Measurements from ENCODE around the gene MME. TPM values are rescaled to one million over a fixed set of nuclear protein-coding genes. Genes with fewer than 3 reads are reported as not detected.

The MME gene
- total and polyA plus RNA-seq, 2 donors (not counting 1 experiment from before 2014, with no cell fraction given): 137 to 451 TPM

- TF ChIP-seq, protein P1, sequence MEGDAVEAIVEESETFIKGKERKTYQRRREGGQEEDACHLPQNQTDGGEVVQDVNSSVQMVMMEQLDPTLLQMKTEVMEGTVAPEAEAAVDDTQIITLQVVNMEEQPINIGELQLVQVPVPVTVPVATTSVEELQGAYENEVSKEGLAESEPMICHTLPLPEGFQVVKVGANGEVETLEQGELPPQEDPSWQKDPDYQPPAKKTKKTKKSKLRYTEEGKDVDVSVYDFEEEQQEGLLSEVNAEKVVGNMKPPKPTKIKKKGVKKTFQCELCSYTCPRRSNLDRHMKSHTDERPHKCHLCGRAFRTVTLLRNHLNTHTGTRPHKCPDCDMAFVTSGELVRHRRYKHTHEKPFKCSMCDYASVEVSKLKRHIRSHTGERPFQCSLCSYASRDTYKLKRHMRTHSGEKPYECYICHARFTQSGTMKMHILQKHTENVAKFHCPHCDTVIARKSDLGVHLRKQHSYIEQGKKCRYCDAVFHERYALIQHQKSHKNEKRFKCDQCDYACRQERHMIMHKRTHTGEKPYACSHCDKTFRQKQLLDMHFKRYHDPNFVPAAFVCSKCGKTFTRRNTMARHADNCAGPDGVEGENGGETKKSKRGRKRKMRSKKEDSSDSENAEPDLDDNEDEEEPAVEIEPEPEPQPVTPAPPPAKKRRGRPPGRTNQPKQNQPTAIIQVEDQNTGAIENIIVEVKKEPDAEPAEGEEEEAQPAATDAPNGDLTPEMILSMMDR (conservative IDR thresholded peaks at IDR 0.05 in 1 of 2, IDR thresholded peaks at IDR 0.05 in 1 of 2; ENCODE audit: low read depth in 1 of 2, low read length in 2 of 2): no peak
- TF ChIP-seq EZH2 (IDR thresholded peaks at IDR 0.05; ENCODE audit: low read length, missing control alignments): no peak
- no peak overlapping the region for H3K4me2 ChIP-seq (ENCODE audit: extremely low read depth, insufficient read depth, low read length)
- H4K20me1 ChIP-seq (ENCODE audit: control insufficient read depth, extremely low read depth, insufficient read depth, low read length): no peaks in the 10 kb centered on the region
- no peak for DNase-seq (ENCODE audit: low read depth in 2 of 2)
- no peak overlapping the region for H3K9ac ChIP-seq (ENCODE audit: insufficient read depth, low read length)
- H3K36me3 ChIP-seq (ENCODE audit: control insufficient read depth, insufficient read depth, low read length): peaks cover 2% of the 10 kb centered on the region
- H3K27ac ChIP-seq (ENCODE audit: insufficient read depth, low read length): no peak overlapping the region
- H3K27me3 ChIP-seq (ENCODE audit: control insufficient read depth, insufficient read depth, low read length): no peaks in the 10 kb centered on the region
- no peak overlapping the region for H2AFZ ChIP-seq (ENCODE audit: low read length)
- H3K4me3 ChIP-seq (replicated peaks in 1 of 4; ENCODE audit: control extremely low read depth in 1 of 4, insufficient read depth in 1 of 4, low read depth in 3 of 4, low read length in 4 of 4): no peak overlapping the region
- H3K4me1 ChIP-seq (ENCODE audit: control insufficient read depth, extremely low read depth, insufficient read depth, low read length): no peaks in the 10 kb centered on the region
- H3K9me3 ChIP-seq (ENCODE audit: control insufficient read depth, insufficient read depth, low read depth, low read length): no peaks in the 10 kb centered on the region
- no peaks in the 10 kb centered on the region for H3K79me2 ChIP-seq (ENCODE audit: control insufficient read depth, insufficient read depth, low read length)
Measured at GRCh38 chr3:155179966-155180757, 100.0 kb downstream of the MME start.

DNA sequence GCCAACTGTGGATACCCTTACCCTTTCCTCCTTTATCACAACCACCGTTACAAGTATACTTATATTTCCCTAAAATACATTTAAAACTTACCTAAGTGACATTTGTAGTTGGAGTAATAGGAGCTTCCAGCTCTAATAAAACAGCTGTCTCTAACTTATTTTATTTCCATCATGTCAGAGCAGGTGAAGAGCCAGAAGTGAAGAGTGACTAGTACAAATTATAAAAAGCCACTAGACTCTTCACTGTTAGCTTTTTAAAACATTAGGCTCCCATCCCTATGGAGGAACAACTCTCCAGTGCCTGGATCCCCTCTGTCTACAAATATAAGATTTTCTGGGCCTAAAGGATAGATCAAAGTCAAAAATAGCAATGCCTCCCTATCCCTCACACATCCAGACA, 102.3 kb downstream of the MME start:
- Histone ChIP-seq H3K79me2 (ENCODE audit: control insufficient read depth, insufficient read depth, low read length) (no peaks in the 10 kb centered on the region), H3K27ac (ENCODE audit: insufficient read depth, low read length) (no peak overlapping the region), H3K9ac (ENCODE audit: insufficient read depth, low read length) (no peak overlapping the region), H2AFZ (ENCODE audit: low read length) (no peak overlapping the region), H3K4me1 (ENCODE audit: control insufficient read depth, extremely low read depth, insufficient read depth, low read length) (peaks cover 4% of the 10 kb centered on the region), H3K9me3 (ENCODE audit: control insufficient read depth, insufficient read depth, low read depth, low read length) (no peaks in the 10 kb centered on the region), H3K4me3 (replicated peaks in 1 of 4; ENCODE audit: control extremely low read depth in 1 of 4, insufficient read depth in 1 of 4, low read depth in 3 of 4, low read length in 4 of 4) (no peak overlapping the region), H3K27me3 (ENCODE audit: control insufficient read depth, insufficient read depth, low read length) (no peaks in the 10 kb centered on the region), H3K4me2 (ENCODE audit: extremely low read depth, insufficient read depth, low read length) (no peak overlapping the region), H4K20me1 (ENCODE audit: control insufficient read depth, extremely low read depth, insufficient read depth, low read length) (no peaks in the 10 kb centered on the region), H3K36me3 (ENCODE audit: control insufficient read depth, insufficient read depth, low read length) (peaks cover 2% of the 10 kb centered on the region)
- TF ChIP-seq EZH2 (IDR thresholded peaks at IDR 0.05; ENCODE audit: low read length, missing control alignments): no peak
- TF ChIP-seq, protein P1 (conservative IDR thresholded peaks at IDR 0.05 in 1 of 2, IDR thresholded peaks at IDR 0.05 in 1 of 2; ENCODE audit: low read depth in 1 of 2, low read length in 2 of 2): no peak
- no peak for DNase-seq (ENCODE audit: low read depth in 2 of 2)

DNA sequence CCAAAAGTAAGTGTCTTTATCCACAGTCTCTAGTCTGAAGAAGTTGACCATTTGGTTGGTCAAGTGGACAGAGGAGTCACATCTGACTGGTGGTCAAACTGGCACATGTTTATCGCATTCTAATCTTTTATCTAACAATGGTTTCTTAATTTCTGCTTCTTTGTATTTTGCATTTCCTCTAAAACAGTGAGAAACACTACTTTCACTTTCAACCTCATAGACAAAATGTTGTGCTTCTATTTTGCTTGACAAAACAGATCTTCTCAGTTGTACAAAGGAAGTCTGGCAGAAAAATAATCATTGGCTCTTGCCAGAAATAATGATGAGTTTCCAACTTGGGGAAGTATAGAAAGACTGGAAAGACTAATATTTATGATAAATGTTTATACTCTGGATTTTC, 103.9 kb downstream of the MME start:
- Histone ChIP-seq H3K4me3 (replicated peaks in 1 of 4; ENCODE audit: control extremely low read depth in 1 of 4, insufficient read depth in 1 of 4, low read depth in 3 of 4, low read length in 4 of 4) (no peak overlapping the region), H3K79me2 (ENCODE audit: control insufficient read depth, insufficient read depth, low read length) (no peaks in the 10 kb centered on the region), H3K27ac (ENCODE audit: insufficient read depth, low read length) (no peak overlapping the region), H3K9me3 (ENCODE audit: control insufficient read depth, insufficient read depth, low read depth, low read length) (no peaks in the 10 kb centered on the region), H3K36me3 (ENCODE audit: control insufficient read depth, insufficient read depth, low read length) (no peaks in the 10 kb centered on the region), H3K9ac (ENCODE audit: insufficient read depth, low read length) (no peak overlapping the region), H4K20me1 (ENCODE audit: control insufficient read depth, extremely low read depth, insufficient read depth, low read length) (no peaks in the 10 kb centered on the region), H3K27me3 (ENCODE audit: control insufficient read depth, insufficient read depth, low read length) (no peaks in the 10 kb centered on the region), H3K4me1 (ENCODE audit: control insufficient read depth, extremely low read depth, insufficient read depth, low read length) (peaks cover 4% of the 10 kb centered on the region), H3K4me2 (ENCODE audit: extremely low read depth, insufficient read depth, low read length) (peak overlapping the region; percentile 48), H2AFZ (ENCODE audit: low read length) (peak overlapping the region; percentile 45)
- no peak for TF ChIP-seq EZH2 (IDR thresholded peaks at IDR 0.05; ENCODE audit: low read length, missing control alignments)
- TF ChIP-seq, protein P1 (conservative IDR thresholded peaks at IDR 0.05 in 1 of 2, IDR thresholded peaks at IDR 0.05 in 1 of 2; ENCODE audit: low read depth in 1 of 2, low read length in 2 of 2): no peak
- DNase-seq (ENCODE audit: low read depth in 2 of 2): no peak

Measured in fibroblast of lung (primary cell).